Spleen (tissue), 7 donors: ENCODE results near the gene YAP1.

Experiments
- POLR2A ChIP-seq, 3 donors: fragments of 450-650 bp; IDR thresholded peaks; one replicate each; pipeline ENCODE4 v1.5.1; 2017; ENCODE audit warnings: antibody characterized with exemption in 3 of 3, mild to moderate bottlenecking in 1 of 3
- POLR2AphosphoS5 ChIP-seq, 3 donors: sonication (generic); formaldehyde crosslinking; IDR thresholded peaks; one replicate each; pipeline ENCODE4 v1.5.1; 2017; ENCODE audit warnings: antibody characterized with exemption in 3 of 3
- TF ChIP-seq, protein P1 (sequence below), 11 experiments: fragments of 200-600 bp in 7 of 11; fragments of 450-650 bp in 4 of 11; sonication (generic) in 4 of 11; IDR thresholded peaks in 8 of 11; conservative IDR thresholded peaks in 3 of 11; 1 replicate in 7 of 11; 2 replicates in 4 of 11; pipeline versions ENCODE4 v1.4.0 to v1.8.0; 2016 to 2021; ENCODE audit warnings: antibody characterized with exemption in 11 of 11, inconsistent platforms in 4 of 11, mild to moderate bottlenecking in 1 of 11
- donor health status: DM: no; HTN: no; CAD: no; lungs with moderate emphysema.
- donor health status: DM: no; HTN: no; CAD: no.
- donor health status: DM: no; HTN: no; CAD: no.

DNA sequence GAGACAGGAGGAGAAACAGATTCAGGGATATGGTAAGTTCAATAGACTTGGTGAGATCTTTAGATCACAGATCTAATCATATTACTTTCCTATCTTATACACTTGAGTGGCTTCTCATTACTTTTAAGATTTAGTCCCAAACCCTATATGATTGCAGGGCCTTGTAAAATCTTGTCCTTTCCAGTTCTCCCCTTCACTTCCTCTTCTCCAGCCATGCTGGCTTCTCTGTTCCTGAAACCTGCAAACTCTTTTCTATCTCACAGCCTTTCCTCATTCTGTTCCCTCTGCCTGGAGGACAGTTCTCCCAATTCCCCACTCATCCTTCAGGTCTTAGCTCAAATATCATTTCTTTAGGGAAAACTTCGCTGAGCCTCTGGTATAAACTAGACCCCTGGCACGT lies 141.2 kb downstream of the YAP1 start:
- TF ChIP-seq POLR2AphosphoS5 (IDR thresholded peaks at IDR 0.05) (no peak), POLR2A (IDR thresholded peaks at IDR 0.05) (no peak)
- TF ChIP-seq, protein P1, sequence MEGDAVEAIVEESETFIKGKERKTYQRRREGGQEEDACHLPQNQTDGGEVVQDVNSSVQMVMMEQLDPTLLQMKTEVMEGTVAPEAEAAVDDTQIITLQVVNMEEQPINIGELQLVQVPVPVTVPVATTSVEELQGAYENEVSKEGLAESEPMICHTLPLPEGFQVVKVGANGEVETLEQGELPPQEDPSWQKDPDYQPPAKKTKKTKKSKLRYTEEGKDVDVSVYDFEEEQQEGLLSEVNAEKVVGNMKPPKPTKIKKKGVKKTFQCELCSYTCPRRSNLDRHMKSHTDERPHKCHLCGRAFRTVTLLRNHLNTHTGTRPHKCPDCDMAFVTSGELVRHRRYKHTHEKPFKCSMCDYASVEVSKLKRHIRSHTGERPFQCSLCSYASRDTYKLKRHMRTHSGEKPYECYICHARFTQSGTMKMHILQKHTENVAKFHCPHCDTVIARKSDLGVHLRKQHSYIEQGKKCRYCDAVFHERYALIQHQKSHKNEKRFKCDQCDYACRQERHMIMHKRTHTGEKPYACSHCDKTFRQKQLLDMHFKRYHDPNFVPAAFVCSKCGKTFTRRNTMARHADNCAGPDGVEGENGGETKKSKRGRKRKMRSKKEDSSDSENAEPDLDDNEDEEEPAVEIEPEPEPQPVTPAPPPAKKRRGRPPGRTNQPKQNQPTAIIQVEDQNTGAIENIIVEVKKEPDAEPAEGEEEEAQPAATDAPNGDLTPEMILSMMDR (IDR thresholded peaks at IDR 0.05 in 8 of 11, conservative IDR thresholded peaks at IDR 0.05 in 3 of 11) = no peak
